MM.1S (cell line): Measurements from ENCODE around the gene GFPT1.

Experiments used
- CTCF ChIP-seq: fragments of 300-600 bp; sonication (generic); IDR thresholded peaks from 2 replicates; pipeline ENCODE4 v1.5.1; 2016; ENCODE audit warnings: antibody characterized with exemption, low read length, mixed read lengths
- EZH2 ChIP-seq: fragments of 300-600 bp; sonication (generic); optimal IDR thresholded peaks from 2 replicates; pipeline ENCODE3; 2017; ENCODE audit warnings: low read depth, mild to moderate bottlenecking, antibody characterized with exemption, low read length, mixed read lengths

- no peak for TF ChIP-seq CTCF
- TF ChIP-seq EZH2: no peak
Observed at GRCh38 chr2:69381337-69381737, 5.7 kb downstream of the GFPT1 start.
